IPS-11a (cell line): ENCODE results near the gene CCDC88C.

Source experiments
- H3K4me3 ChIP-seq: one replicate; pipeline ENCODE4 v1.5.1; 2013; ENCODE audit warnings: low read depth, low read length, control low read depth

Gene CCDC88C

DNA sequence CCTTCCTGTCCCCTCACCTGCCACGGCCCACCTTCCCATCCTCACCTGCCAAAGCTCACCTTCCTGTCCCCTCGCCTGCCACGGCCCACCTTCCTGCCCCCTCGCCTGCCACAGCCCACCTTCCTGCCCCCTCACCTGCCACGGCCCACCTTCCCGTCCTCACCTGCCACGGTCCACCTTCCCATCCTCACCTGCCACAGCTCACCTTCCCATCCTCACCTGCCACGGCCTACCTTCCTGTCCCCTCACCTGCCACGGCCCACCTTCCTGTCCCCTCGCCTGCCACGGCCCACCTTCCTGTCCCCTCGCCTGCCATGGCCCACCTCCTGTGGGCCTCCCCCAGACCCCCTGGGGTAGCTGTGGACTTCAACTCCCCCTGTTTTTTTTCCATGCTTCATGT is 124.3 kb downstream of the CCDC88C start:
- no peak overlapping the region for H3K4me3 ChIP-seq

DNA sequence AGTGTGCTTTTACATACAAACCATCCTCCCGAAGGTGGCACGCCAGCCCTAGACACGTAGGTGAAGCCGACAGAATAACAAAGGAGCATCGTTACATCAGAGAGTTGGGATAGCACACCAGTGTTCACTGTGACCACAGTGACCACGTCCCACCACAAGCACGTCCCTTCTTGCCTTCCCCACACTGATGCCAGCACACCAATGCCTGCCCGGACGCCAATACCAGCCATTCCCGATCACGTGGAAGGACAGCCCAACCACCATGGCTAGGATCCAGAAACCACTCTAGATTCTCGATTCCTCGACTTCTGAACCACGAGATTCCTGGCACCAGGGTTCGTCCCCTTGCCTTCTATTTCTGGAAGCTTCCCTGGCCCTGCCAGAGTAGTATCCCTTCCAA is 125.1 kb downstream of the CCDC88C start:
- H3K4me3 ChIP-seq, result no peak overlapping the region

DNA sequence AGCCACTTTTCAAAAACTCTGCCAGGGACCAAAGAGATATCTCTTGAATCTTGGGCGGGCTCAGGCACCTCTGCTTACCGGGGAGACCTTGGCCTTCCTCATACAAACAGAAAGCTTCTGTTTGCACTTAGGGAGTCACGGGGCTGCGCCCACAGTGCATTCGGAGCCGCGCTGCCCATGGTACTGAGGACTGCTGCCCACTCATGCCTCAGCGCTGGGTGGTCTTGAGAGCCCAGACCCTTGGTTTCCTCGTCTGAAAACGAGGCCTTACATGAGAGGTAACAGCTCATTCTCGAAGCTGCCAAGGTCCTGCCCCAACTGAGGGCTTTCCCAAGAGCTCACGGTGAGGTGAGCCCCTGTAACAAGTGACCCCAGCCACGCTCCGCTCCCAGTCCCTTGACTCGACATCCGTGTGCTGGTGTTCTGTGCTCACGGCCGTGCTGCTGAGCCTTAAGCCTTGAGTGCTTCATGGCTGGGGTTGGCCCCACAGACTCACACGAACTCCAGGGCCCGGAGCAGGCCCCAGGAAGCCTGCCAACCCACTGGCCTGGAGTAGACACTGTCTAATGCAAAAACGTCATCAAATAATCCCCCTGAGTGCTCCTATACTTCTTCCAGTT is 125.7 kb downstream of the CCDC88C start:
- no peak overlapping the region for H3K4me3 ChIP-seq

DNA sequence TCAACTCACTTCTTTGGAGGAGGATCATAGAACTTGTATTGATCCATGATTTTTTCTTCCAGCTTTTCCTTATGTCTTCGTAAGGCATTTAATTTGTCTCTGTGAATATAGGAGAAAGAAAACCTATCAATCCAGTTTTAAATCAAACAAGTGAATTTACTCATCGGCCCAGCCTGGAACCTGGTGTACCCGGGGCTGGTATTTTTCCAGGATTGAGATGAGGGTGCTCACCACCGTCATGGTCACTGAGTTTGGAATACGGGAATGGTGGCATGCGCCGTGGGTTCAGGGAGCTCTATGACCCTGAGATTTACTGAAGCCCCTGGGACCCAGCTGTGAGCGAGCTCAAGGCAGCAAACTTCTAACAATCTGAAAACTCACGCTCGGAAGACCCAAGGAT is 126.6 kb downstream of the CCDC88C start:
- no peak overlapping the region for H3K4me3 ChIP-seq

DNA sequence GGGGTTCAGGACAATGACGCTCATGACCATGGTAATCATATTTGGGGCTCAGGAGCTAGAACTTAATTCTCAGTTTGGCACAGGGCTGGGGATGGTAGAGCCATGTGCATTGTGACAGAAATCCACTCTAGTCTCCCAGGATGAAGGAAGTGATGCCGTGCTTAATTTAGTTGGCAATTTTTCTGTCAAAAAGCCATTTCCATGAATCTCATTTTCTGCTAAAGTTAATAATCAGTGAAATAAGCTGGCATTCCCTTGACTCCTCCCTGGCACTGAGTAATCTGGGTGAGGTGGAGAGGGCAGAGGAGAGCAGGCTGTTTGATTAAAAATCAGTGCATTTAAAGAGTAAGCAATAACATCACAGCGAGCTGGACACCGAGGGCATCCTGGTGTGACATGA is 128.2 kb downstream of the CCDC88C start:
- no peak overlapping the region for H3K4me3 ChIP-seq

DNA sequence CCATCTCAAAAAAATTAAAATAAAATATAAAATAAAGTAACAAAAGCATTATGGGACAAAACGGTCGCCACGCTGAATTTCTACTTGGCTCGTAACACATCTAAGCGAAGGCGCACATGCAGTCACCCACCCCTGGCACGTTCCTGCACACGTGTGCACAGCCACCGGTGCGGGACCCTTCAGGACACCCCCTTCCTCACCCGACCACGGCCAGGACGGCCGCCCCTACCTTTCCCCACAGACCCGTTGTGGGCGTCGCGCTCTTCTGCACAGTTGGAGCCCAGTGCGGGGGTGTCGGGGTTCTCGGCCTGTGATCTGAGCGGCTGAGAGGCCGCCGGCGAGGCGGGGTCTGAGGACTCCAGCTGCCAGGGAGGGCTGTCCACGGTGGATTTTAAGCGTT is 128.7 kb downstream of the CCDC88C start:
- no peak overlapping the region for H3K4me3 ChIP-seq

DNA sequence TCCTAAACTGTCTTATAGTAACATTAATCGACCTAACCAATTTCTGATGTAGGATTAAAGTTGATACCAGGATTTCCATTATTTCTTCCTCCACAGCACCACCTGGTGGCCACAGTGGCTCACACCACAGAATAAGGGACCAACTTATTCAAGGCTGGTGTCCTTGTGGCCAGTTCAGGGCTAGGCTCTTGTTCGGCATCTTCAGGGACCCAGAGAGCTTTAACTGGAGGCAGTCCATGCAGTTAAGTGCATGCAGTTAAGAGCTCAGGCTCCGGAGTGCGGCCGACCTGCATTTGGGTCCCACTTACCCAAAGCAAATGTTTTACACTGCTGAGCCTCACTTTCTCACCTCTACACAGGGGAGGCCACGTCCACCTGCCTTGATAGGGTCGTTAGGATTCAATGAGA is 131.1 kb downstream of the CCDC88C start:
- H3K4me3 ChIP-seq, result no peak overlapping the region

GRCh38 chr14:91284791-91285548 is 132.7 kb downstream of the CCDC88C start:
- H3K4me3 ChIP-seq, result no peak overlapping the region

DNA sequence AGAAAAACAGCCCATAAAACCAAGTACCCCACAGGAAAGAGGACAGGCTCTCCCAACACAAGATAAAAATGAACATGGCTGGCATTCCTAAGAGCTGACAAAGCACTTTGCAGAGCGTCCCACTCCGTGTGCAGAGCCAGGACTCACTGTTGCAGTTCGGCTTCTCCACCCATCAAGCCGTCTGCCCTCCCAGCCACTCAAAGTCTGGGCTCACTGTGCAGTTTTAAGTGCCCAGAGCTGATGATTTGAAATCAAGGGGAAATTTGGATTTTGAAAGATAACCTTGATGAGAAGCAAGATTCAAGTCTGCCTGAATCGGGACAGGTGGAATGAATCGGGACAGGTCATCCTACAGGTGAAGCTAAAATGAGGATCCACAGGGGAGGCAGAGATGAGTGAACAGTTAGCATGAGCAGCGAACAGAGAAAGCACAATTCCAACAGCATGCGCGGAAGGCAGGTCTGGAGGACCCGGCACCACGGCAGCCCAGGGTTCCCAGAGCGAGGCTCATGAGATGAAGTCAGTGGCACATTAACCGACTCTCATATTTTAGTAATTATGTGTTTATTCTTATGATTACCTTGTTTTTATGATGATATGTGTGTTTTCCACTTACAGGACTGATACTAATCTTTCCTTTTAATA is 133.4 kb downstream of the CCDC88C start:
- H3K4me3 ChIP-seq, result no peak overlapping the region

DNA sequence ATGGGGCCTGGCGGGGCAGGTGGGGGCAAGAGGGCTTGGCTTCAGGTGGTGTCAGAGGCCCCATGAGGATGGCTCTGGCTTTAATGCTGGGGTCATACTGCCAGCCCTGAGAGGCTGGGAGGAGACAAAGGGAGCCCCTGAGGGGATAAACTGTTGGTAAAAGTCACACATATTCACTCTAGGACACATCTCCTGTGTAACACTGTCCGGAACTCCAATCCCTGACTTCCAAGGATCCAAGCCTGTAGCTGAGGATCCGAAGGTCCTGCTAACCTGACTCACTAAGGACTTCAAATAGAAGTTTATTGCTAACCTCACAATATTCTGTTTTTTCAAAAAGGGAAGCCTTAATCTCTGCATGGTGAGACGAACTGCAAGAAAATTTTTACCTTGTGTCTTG is 134.0 kb downstream of the CCDC88C start:
- H3K4me3 ChIP-seq, result no peak overlapping the region

- H3K4me3 ChIP-seq, result no peak overlapping the region
These were observed 134.5 kb downstream of the CCDC88C start for GRCh38 chr14:91282954-91283645.

DNA sequence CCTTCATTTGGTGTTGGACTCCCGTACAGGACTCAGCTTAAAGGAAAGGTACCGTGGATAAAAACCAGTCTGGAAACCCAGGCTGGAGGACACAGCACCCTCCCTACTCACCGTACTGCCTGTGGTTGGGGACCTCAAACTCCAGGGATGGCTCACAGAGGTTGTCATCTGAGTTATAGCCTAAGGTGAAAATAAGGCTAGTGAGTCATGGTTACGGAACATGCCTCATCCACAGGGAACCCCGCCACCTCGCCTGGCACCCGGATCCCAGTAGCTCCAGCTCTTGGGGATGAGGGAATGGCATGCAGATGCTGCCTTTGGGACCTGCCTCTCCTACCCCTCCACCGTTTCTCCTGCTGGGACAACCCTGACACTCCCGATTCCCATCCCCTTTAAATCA is 136.3 kb downstream of the CCDC88C start:
- H3K4me3 ChIP-seq, result no peak overlapping the region

DNA sequence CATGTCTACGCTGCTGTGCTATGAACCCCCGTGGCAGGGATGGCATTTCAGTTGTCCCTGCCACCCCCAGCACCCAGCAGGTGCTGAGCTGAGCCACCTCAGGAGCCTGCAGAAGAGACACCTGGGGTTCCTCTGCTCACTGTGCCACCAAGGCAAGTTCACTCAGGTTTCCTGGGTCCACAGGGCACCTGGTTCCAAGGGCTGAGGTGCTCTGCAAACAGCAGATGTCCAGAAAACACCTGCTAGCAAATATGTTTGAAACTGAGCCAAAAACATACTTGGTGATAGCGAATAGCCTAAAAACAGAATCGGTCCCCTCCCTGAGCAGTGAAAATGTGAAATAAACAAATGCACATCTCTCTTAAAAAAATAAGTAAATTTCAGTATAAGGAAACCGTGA is 137.5 kb downstream of the CCDC88C start:
- no peak overlapping the region for H3K4me3 ChIP-seq

GRCh38 chr14:91279354-91279753 is 138.3 kb downstream of the CCDC88C start:
- H3K4me3 ChIP-seq, result no peak overlapping the region

GRCh38 chr14:91278383-91278715 is 139.3 kb downstream of the CCDC88C start:
- no peak overlapping the region for H3K4me3 ChIP-seq

DNA sequence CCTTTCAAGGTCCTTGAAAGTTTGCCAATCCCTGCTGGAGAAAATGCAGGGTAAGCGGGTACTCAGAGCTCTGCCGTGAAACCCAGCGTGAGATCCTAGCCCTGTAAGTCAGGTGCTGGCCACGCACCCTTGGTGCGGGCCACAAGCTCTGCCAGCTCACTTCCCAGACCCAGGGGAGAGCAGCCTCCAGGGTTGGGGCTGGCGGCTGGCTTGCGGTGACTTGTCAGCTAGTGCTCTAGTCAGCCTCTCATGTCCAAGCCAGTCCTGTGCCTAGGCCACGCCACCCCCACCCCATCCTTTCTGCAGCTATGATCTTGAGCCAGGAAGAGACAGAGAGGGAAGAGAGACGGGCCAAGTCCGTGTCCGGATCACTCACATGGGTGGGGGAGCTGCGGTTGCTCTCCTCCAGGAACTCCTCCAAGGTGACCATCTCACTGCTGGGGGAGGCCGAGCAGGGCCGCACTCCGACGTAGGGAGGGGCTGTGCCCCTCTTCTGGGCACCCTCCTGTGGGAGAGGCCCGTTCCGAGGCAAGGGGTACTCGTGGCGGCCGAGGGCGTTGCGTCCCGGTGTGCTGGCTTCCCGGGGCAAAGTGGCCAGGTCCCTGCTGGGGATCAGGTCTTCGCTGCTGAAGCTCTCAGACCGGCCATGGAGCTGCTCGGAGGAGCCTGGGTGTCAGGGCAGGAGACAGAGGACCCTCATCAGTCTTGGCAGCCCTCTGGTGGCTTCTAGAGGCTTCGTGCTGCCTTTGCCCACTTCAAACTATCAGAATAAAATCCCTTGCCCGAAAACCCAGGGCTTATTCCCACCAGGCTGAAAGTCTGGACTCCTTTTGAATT is 139.9 kb downstream of the CCDC88C start:
- H3K4me3 ChIP-seq, result no peak overlapping the region

- no peak overlapping the region for H3K4me3 ChIP-seq
These were observed 142.8 kb downstream of the CCDC88C start for GRCh38 chr14:91274796-91275195.

DNA sequence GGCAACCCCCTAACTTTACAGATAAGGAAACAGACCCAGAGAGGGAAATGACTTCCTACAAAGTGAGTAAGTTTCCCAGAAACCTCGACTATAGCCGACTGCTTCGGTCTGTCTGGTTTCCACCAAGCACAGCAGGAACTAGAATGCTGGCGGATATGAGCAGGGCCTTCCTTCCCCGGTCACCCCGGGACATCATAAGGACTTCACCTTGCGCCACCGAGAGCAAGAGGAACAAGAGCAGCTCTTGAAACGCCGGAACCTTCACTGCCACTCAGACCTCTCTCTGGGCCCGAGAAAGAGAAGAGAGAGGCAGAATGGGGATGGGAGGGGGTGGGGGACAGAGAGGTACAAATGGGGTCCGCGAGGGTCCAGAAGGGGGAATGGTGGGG is 143.7 kb downstream of the CCDC88C start:
- H3K4me3 ChIP-seq, result no peak overlapping the region

DNA sequence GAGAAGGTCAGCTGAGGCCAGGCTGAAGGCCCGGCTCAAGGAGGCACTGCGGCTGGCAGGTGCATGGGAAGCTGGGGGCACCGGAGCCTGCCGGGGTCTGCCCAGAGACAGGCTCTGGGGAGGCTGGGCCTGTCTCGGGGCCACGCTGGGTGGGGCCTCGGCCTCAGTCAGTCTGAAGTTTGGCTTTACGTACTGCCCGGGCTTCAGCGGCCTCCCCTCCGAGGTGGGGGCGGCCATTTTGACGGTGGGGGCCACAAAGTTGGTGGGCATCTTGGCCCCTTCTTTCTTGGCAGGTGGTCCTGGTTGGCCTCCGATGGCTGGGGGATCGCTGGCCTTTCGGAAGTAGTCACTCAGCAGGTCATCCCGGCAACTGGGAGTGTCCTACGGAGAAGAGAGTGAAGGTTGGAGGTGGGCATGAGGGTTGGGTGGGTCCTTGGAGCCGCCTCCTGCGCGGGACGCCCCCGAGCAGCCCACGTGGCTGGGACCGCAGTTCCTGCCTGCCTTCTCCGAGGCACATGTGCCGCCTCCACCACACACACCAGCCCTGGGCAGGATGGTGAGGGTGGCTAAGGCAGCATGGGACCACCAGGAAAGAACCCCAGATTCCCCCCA is 144.2 kb downstream of the CCDC88C start:
- no peak overlapping the region for H3K4me3 ChIP-seq
